ENCODE data around the gene SERPINB7. TPM values are rescaled to one million over a fixed set of nuclear protein-coding genes. Genes with fewer than 3 reads are reported as not detected.

The SERPINB7 gene, protein sequence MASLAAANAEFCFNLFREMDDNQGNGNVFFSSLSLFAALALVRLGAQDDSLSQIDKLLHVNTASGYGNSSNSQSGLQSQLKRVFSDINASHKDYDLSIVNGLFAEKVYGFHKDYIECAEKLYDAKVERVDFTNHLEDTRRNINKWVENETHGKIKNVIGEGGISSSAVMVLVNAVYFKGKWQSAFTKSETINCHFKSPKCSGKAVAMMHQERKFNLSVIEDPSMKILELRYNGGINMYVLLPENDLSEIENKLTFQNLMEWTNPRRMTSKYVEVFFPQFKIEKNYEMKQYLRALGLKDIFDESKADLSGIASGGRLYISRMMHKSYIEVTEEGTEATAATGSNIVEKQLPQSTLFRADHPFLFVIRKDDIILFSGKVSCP
- total RNA-seq (not detected), polyA plus RNA-seq (not detected)
- long read RNA-seq, donor 1 = 0 reads
- long read RNA-seq, donor 2 = 0 reads

DNA sequence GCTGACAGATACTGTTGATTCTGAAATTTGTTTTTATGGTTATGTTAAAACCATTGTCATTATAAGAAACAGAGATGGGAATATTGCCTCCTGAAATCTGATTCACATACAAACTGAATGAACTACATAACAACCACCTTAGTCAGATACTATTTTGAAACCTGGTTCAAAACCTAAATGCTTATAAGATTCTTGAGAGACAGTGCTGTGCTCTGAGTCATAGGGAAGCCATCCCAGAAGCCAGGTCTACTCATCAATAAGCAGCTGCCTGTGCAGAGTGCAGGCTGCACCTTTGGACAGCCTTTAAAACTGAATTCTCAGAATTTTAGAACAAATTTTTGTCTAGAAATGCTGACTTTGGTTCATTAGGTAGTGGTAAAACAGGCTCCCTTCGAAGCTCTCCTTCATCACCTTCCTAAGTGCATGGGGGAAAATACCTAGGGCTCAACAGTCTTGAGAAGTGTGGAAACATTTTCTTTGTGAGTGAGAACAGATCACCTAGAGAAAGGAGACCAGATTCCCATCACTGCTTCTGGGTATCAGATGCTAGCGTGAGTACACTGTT lies at the start of gene SERPINB7:
Gene SERPINB7, plus strand, starts transcription at position 253 of the 565 bp plus-strand sequence. CDS start 6,955 bp downstream, outside the sequence.
- Histone ChIP-seq H3K36me3 (ENCODE audit: control insufficient read depth in 1 of 2, insufficient read depth in 2 of 2, low read length in 1 of 2) (no peaks in the 10 kb centered on the region), H3K27ac (ENCODE audit: low read depth in 1 of 2, low read length in 2 of 2) (no peak within 1 kb of the TSS), H3K27me3 (ENCODE audit: control insufficient read depth in 1 of 2, insufficient read depth in 2 of 2, low read length in 1 of 2) (no peaks in the 10 kb centered on the region), H3K4me3 (ENCODE audit: low read length in 2 of 2) (no peak within 1 kb of the TSS), H3K9me3 (ENCODE audit: control insufficient read depth, low read length) (no peaks in the 10 kb centered on the region), H3K4me1 (ENCODE audit: control insufficient read depth in 1 of 2, insufficient read depth in 2 of 2, low read length in 2 of 2) (no peaks in the 10 kb centered on the region)
- DNase-seq (no peak), ATAC-seq (ENCODE audit: low FRiP score) (no peak)
- intact Hi-C loops (cut with DNase I) = no loop called here
- WGBS, 2 donors = 68 to 75% methylated on average over 2 of the region's 2 CpGs

DNA sequence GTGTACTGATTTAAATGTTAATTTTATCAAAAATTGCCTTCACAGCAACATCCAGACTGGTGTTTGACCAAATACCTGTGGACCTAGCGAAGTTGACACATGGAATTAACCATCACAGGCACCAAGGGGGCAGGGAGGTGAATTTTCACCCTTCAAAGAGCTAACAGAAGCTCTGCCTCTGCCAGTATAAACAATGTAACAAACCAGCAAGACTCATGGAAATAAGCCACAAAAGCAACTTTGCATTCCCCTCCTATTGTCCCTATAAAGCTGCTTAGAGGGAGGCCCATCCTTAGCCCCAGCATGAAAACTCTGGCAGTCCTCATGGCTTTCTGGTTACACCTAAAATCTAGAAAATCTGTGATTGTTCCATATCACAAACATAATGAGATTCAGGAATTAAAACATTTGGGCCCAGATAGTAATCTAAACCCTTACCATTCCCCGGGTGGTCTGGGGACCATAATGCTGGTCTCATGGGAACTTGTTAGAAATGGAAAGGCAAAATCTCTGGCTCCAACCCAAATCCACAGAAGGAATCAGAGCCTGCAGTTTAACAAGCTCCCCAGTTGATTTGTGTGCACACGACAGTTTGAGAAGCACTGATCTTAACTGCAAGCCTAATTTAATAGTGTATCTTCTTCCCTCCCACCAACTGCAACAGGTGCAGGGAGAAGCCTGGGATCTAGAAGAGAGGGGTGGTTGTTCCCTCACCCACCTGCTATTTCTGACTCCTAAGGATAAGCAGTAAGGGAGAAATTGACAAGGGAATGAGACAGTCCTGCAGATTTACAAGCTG lies 49.3 kb upstream of the SERPINB7 start:
- 13 to 14% methylated on average over 3 of the region's 3 CpGs for WGBS, 2 donors
- no peak for DNase-seq
- H3K27ac ChIP-seq (ENCODE audit: low read depth in 1 of 2, low read length in 2 of 2) = no peak overlapping the region

DNA sequence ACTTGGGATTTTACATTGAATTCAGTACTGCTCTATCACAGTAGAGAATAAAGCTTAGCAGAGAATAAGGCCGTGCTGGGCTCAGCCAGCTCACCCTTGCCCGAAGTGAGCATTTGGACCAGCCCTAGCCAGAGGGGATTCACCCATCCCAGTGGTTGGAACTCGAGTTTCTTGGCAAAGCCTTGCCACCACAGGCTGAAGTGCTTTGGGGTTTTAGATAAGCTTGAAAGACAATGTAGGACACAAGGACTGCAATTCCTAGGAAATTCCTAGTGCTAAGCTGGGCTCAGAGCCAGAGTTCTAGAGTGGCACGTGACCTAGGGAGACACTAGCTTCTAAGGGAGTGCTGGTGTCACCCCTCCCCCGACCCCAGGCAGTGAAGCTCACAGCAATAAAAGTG lies 44.4 kb upstream of the SERPINB7 start:
- Histone ChIP-seq H3K27me3 (ENCODE audit: control insufficient read depth in 1 of 2, insufficient read depth in 2 of 2, low read length in 1 of 2) (no peaks in the 10 kb centered on the region), H3K4me1 (ENCODE audit: control insufficient read depth in 1 of 2, insufficient read depth in 2 of 2, low read length in 2 of 2) (no peaks in the 10 kb centered on the region), H3K9me3 (ENCODE audit: control insufficient read depth, low read length) (no peaks in the 10 kb centered on the region), H3K27ac (ENCODE audit: low read depth in 1 of 2, low read length in 2 of 2) (no peak overlapping the region), H3K36me3 (ENCODE audit: control insufficient read depth in 1 of 2, insufficient read depth in 2 of 2, low read length in 1 of 2) (no peaks in the 10 kb centered on the region), H3K4me3 (ENCODE audit: low read length in 2 of 2) (no peak overlapping the region)
- intact Hi-C loops (cut with DNase I) = no loop called here
- no peak for DNase-seq
- WGBS, 2 donors = 58 to 63% methylated on average over 5 of the region's 5 CpGs
- ATAC-seq (ENCODE audit: low FRiP score) = no peak

More for the DNA sequence above, 49.3 kb upstream of the SERPINB7 start:
- intact Hi-C loops (cut with DNase I) = no loop called here
- Histone ChIP-seq H3K36me3 (ENCODE audit: control insufficient read depth in 1 of 2, insufficient read depth in 2 of 2, low read length in 1 of 2) (no peaks in the 10 kb centered on the region), H3K4me3 (ENCODE audit: low read length in 2 of 2) (no peak overlapping the region), H3K27me3 (ENCODE audit: control insufficient read depth in 1 of 2, insufficient read depth in 2 of 2, low read length in 1 of 2) (no peaks in the 10 kb centered on the region), H3K9me3 (ENCODE audit: control insufficient read depth, low read length) (no peaks in the 10 kb centered on the region), H3K4me1 (ENCODE audit: control insufficient read depth in 1 of 2, insufficient read depth in 2 of 2, low read length in 2 of 2) (no peaks in the 10 kb centered on the region)
- no peak for ATAC-seq (ENCODE audit: low FRiP score)

DNA sequence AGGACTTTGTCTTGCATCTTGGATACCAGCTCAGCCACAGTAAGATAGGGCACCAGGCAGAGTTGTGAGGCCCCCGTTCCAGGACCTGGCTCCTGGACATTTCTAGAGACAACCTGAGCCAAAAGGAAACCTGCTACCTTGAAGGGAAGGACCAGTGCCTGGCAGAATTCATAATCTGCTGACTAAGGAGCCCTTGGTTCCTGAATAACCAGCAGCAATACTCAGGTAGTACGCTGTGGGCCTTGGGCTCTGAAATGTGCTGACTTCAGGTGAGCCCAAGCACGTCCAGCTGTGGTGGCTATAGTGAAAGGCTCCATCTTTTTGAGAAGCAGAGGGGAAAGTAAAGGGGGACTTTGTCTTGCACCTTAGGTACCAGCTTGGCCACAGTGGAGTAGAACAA lies 44.0 kb upstream of the SERPINB7 start:
- 77 to 80% methylated on average over 3 of the region's 3 CpGs for WGBS, 2 donors
- Histone ChIP-seq H3K4me1 (ENCODE audit: control insufficient read depth in 1 of 2, insufficient read depth in 2 of 2, low read length in 2 of 2) (no peaks in the 10 kb centered on the region), H3K27me3 (ENCODE audit: control insufficient read depth in 1 of 2, insufficient read depth in 2 of 2, low read length in 1 of 2) (no peaks in the 10 kb centered on the region), H3K4me3 (ENCODE audit: low read length in 2 of 2) (no peak overlapping the region), H3K27ac (ENCODE audit: low read depth in 1 of 2, low read length in 2 of 2) (no peak overlapping the region), H3K9me3 (ENCODE audit: control insufficient read depth, low read length) (no peaks in the 10 kb centered on the region), H3K36me3 (ENCODE audit: control insufficient read depth in 1 of 2, insufficient read depth in 2 of 2, low read length in 1 of 2) (no peaks in the 10 kb centered on the region)
- intact Hi-C loops (cut with DNase I) = no loop called here
- ATAC-seq (ENCODE audit: low FRiP score) = no peak
- no peak for DNase-seq

DNA sequence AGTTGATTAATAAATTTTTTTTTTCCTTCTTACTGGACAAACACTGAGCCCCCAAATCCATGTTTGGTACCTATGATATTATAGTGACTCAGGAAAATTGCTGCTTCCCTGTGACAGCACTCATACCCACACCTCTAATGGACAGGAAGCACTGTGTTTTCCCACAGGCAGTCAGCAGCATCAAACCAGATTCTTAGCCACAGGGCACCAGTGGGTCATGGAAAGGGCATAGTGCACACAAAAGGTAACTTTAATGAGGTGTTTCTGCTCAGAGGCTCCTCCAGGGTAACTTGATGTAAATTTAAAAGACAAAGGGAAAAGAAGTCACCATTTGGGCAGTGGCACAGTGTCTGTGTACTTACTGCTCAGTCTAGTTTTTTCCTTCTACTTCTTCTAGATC lies 38.3 kb upstream of the SERPINB7 start:
- H3K36me3 ChIP-seq (ENCODE audit: control insufficient read depth in 1 of 2, insufficient read depth in 2 of 2, low read length in 1 of 2) = no peaks in the 10 kb centered on the region
- no peak for ATAC-seq (ENCODE audit: low FRiP score)

DNA sequence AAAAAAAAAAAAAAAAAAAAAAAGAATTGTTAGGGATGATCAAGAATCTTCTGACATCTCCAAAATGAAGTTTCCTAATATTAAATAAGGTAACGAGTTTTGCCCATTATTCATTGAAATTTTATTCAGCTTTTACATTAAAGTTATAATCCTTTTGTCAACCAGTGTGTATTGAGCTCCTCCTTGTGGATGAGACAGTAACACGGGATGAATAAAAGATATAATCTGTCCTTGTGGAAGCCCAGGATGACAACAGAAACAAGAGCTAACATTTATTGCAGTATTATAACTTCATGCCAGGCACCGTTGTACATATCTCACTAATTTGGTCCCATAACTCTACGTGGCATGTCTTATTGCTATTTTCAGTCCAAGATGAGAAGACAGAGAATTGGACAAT lies 33.4 kb upstream of the SERPINB7 start:
- Histone ChIP-seq H3K4me3 (ENCODE audit: low read length in 2 of 2) (no peak overlapping the region), H3K4me1 (ENCODE audit: control insufficient read depth in 1 of 2, insufficient read depth in 2 of 2, low read length in 2 of 2) (no peaks in the 10 kb centered on the region), H3K9me3 (ENCODE audit: control insufficient read depth, low read length) (peaks cover 2% of the 10 kb centered on the region), H3K36me3 (ENCODE audit: control insufficient read depth in 1 of 2, insufficient read depth in 2 of 2, low read length in 1 of 2) (no peaks in the 10 kb centered on the region), H3K27me3 (ENCODE audit: control insufficient read depth in 1 of 2, insufficient read depth in 2 of 2, low read length in 1 of 2) (no peaks in the 10 kb centered on the region), H3K27ac (ENCODE audit: low read depth in 1 of 2, low read length in 2 of 2) (no peak overlapping the region)
- intact Hi-C loops (cut with DNase I) = no loop called here
- ATAC-seq (ENCODE audit: low FRiP score) = no peak
- no peak for DNase-seq
- WGBS, 2 donors = 61 to 63% methylated on average over 4 of the region's 4 CpGs

More for the DNA sequence above, 38.3 kb upstream of the SERPINB7 start:
- Histone ChIP-seq H3K27me3 (ENCODE audit: control insufficient read depth in 1 of 2, insufficient read depth in 2 of 2, low read length in 1 of 2) (no peaks in the 10 kb centered on the region), H3K4me3 (ENCODE audit: low read length in 2 of 2) (no peak overlapping the region), H3K27ac (ENCODE audit: low read depth in 1 of 2, low read length in 2 of 2) (no peak overlapping the region), H3K4me1 (ENCODE audit: control insufficient read depth in 1 of 2, insufficient read depth in 2 of 2, low read length in 2 of 2) (no peaks in the 10 kb centered on the region), H3K9me3 (ENCODE audit: control insufficient read depth, low read length) (no peaks in the 10 kb centered on the region)
- DNase-seq = no peak
- intact Hi-C loops (cut with DNase I) = no loop called here

DNA sequence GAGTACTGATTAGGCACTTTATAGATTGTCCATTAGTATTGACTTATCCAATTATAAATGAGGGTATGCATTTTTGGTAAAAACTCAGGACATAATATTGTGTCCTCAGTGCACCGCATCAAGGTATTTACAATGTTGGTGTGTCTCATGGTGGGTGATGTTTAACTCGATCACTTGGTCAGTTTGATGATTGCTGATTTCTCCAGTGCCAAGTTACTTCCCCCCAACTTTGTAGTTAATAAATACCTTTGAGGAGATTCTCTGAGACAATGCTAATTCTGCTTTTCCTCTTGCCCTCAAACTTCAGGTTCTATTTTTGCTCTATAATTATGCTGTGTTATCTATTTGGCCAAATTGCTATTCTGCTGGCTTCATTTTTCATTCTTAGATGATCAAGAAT lies 28.2 kb upstream of the SERPINB7 start:
- 84 to 89% methylated on average over 2 of the region's 2 CpGs for WGBS, 2 donors
- Histone ChIP-seq H3K27me3 (ENCODE audit: control insufficient read depth in 1 of 2, insufficient read depth in 2 of 2, low read length in 1 of 2) (no peaks in the 10 kb centered on the region), H3K27ac (ENCODE audit: low read depth in 1 of 2, low read length in 2 of 2) (no peak overlapping the region), H3K4me3 (ENCODE audit: low read length in 2 of 2) (no peak overlapping the region), H3K9me3 (ENCODE audit: control insufficient read depth, low read length) (peaks cover 2% of the 10 kb centered on the region), H3K4me1 (ENCODE audit: control insufficient read depth in 1 of 2, insufficient read depth in 2 of 2, low read length in 2 of 2) (no peaks in the 10 kb centered on the region), H3K36me3 (ENCODE audit: control insufficient read depth in 1 of 2, insufficient read depth in 2 of 2, low read length in 1 of 2) (no peaks in the 10 kb centered on the region)
- ATAC-seq (ENCODE audit: low FRiP score) (no peak), DNase-seq (no peak)
- intact Hi-C loops (cut with DNase I) = no loop called here

DNA sequence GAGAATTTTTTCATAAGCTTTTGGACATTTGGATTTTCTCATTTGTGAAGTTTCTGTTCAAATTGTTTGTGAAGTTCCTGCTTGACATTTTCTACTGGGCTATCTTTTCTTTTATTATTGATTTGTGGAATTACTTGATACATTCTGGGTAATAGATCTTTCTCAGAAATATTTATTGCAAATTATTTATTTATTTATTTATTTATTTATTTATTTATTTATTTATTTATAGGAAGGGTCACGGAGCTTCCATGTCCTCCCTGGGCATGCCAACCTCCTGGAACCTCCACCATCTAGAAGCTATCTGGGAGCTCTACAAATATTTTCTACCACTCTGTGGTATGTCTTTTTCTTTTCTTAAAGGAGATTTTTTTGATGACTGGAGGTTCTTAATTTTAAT lies 25.7 kb upstream of the SERPINB7 start:
- H3K9me3 ChIP-seq (ENCODE audit: control insufficient read depth, low read length) = peaks cover 2% of the 10 kb centered on the region
- 72 to 79% methylated on average over 1 of the region's 1 CpG for WGBS, 2 donors
- no peak overlapping the region for H3K27ac ChIP-seq (ENCODE audit: low read depth in 1 of 2, low read length in 2 of 2)
- no peak overlapping the region for H3K4me3 ChIP-seq (ENCODE audit: low read length in 2 of 2)
- H3K27me3 ChIP-seq (ENCODE audit: control insufficient read depth in 1 of 2, insufficient read depth in 2 of 2, low read length in 1 of 2) = no peaks in the 10 kb centered on the region
- no peak for ATAC-seq (ENCODE audit: low FRiP score)
- intact Hi-C loops (cut with DNase I) = no loop called here
- no peaks in the 10 kb centered on the region for H3K36me3 ChIP-seq (ENCODE audit: control insufficient read depth in 1 of 2, insufficient read depth in 2 of 2, low read length in 1 of 2)
- no peaks in the 10 kb centered on the region for H3K4me1 ChIP-seq (ENCODE audit: control insufficient read depth in 1 of 2, insufficient read depth in 2 of 2, low read length in 2 of 2)
- no peak for DNase-seq

Measured in aorta (tissue), 5 donors.